WTC11 (cell line): ENCODE data around the gene RGS19. TPM values are rescaled to one million over a fixed set of nuclear protein-coding genes. Genes with fewer than 3 reads are reported as not detected.

Experiments used
- ATAC-seq: fragments of 200-7000 bp; cut with Tn5 transposase; 2 replicates; pipeline ENCODE4 v1.10.0; 2021; ENCODE audit warnings: mild to moderate bottlenecking, moderate library complexity
- CTCF ChIA-PET: fragments of 300-600 bp; sonication (Branson Sonifier 250); formaldehyde crosslinking; loops from one replicate; lab custom pipeline; 2021; ENCODE audit warnings: antibody characterized with exemption; lab: Charles Lee
- POLR2A ChIA-PET: fragments of 350-600 bp; sonication (Branson Sonifier 250); formaldehyde crosslinking; loops from one replicate; lab custom pipeline; 2021; ENCODE audit warnings: antibody characterized with exemption; lab: Charles Lee
- DNase-seq: peaks from one replicate; pipeline ENCODE4 v3.0.0; 2021; ENCODE audit warnings: low spot score
- H3K27ac Mint-ChIP-seq: 2 replicates; pipeline ENCODE4 v1.8.0; 2021; ENCODE audit warnings: mixed read lengths
- H3K27me3 Mint-ChIP-seq: 2 replicates; pipeline ENCODE4 v1.8.0; 2021; ENCODE audit warnings: low read depth, mild to moderate bottlenecking, moderate library complexity, mixed read lengths
- H3K36me3 Mint-ChIP-seq: 2 replicates; pipeline ENCODE4 v1.8.0; 2021; ENCODE audit warnings: mixed read lengths
- H3K4me1 Mint-ChIP-seq: 2 replicates; pipeline ENCODE4 v1.8.0; 2022; ENCODE audit warnings: mixed read lengths
- H3K4me3 Mint-ChIP-seq: 2 replicates; pipeline ENCODE4 v1.8.0; 2021; ENCODE audit warnings: mild to moderate bottlenecking, moderate library complexity, mixed read lengths
- H3K9me3 Mint-ChIP-seq: 2 replicates; pipeline ENCODE4 v1.8.0; 2021; ENCODE audit warnings: mixed read lengths
- ETV6 ChIP-seq: sonication (generic); formaldehyde crosslinking; IDR thresholded peaks from 2 replicates; pipeline ENCODE4 v1.8.1; 2022; ENCODE audit warnings: mild to moderate bottlenecking, missing genetic modification reagents
- FOXP1 ChIP-seq: sonication (generic); formaldehyde crosslinking; IDR thresholded peaks from 2 replicates; pipeline ENCODE4 v1.8.0; 2022; ENCODE audit warnings: missing genetic modification reagents, mild to moderate bottlenecking, moderate library complexity, borderline replicate concordance
- GABPB1 ChIP-seq: sonication (generic); formaldehyde crosslinking; IDR thresholded peaks from 2 replicates; pipeline ENCODE4 v1.8.1; 2023; ENCODE audit warnings: mild to moderate bottlenecking, missing genetic modification reagents
- HMGA2 ChIP-seq: fragments of 250-450 bp; sonication (Bioruptor Pico); IDR thresholded peaks from 2 replicates; pipeline ENCODE4 v1.4.0; 2021; ENCODE audit warnings: mild to moderate bottlenecking, moderate library complexity
- HMGXB4 ChIP-seq: sonication (generic); formaldehyde crosslinking; IDR thresholded peaks from 2 replicates; pipeline ENCODE4 v1.8.1; 2023; ENCODE audit warnings: mild to moderate bottlenecking, moderate library complexity, missing genetic modification reagents
- NFE2L1 ChIP-seq: sonication (generic); formaldehyde crosslinking; IDR thresholded peaks from 2 replicates; pipeline ENCODE4 v1.8.1; 2023; ENCODE audit warnings: missing genetic modification reagents
- STAT6 ChIP-seq: sonication (generic); formaldehyde crosslinking; conservative IDR thresholded peaks from 2 replicates; pipeline ENCODE4 v1.8.1; 2023; ENCODE audit warnings: mild to moderate bottlenecking, low read depth, missing genetic modification reagents, moderate library complexity
- TP53 ChIP-seq: sonication (generic); formaldehyde crosslinking; IDR thresholded peaks from 2 replicates; pipeline ENCODE4 v1.8.1; 2023; ENCODE audit warnings: mild to moderate bottlenecking, missing genetic modification reagents
- ZBTB43 ChIP-seq: sonication (generic); formaldehyde crosslinking; IDR thresholded peaks from 2 replicates; pipeline ENCODE4 v1.8.1; 2023; ENCODE audit warnings: mild to moderate bottlenecking, missing genetic modification reagents
- ZNF281 ChIP-seq: sonication (generic); formaldehyde crosslinking; IDR thresholded peaks from 2 replicates; pipeline ENCODE4 v1.8.0; 2023; ENCODE audit warnings: mild to moderate bottlenecking, missing genetic modification reagents
- ZNF317 ChIP-seq: sonication (generic); formaldehyde crosslinking; IDR thresholded peaks from 2 replicates; pipeline ENCODE4 v1.8.1; 2023; ENCODE audit warnings: low read depth, mild to moderate bottlenecking, moderate library complexity, missing genetic modification reagents, borderline replicate concordance
- total RNA-seq: library from RNA; stranded (reverse); gene quantifications from 3 replicates; pipeline ENCODE4 v1.2.3, GENCODE V29; 2021

Gene RGS19
- total RNA-seq, 1 experiment from 2014 or later: 13.8 TPM

- ATAC-seq: no peak
- POLR2A ChIA-PET: no interaction called here
- TF ChIP-seq NFE2L1 (CRISPR knock-in tag) (peak; percentile 41; the same call in 1 of the 2 replicates), STAT6 (CRISPR knock-in tag) (no peak)
- peaks cover 28% of the 10 kb centered on the region for H3K4me1 Mint-ChIP-seq
- DNase-seq: no peak
- H3K36me3 Mint-ChIP-seq: peaks cover 5% of the 10 kb centered on the region; the same call in 1 of the 2 replicates
- H3K27ac Mint-ChIP-seq: no peak overlapping the region
- CTCF ChIA-PET: interaction anchor here (0.6 to 6.1 kb wide), 6 partner anchors 14 to 245 kb away, joined by 3 to 51 read pairs (median 6); partner anchors contain the start of genes LKAAEAR1, PRPF6, SAMD10 and SOX18
- no peaks in the 10 kb centered on the region for H3K9me3 Mint-ChIP-seq
- H3K4me3 Mint-ChIP-seq: no peak overlapping the region
- peaks cover 27% of the 10 kb centered on the region for H3K27me3 Mint-ChIP-seq
Measured at GRCh38 chr20:64036346-64037198, 42.7 kb downstream of the RGS19 start.

GRCh38 chr20:64035933-64036345, 43.4 kb downstream of the RGS19 start, which contains the start of gene C20orf204:
Gene C20orf204, plus strand, starts transcription at chr20:64036182. Its CDS starts 142 bp downstream, at chr20:64036324.
- no peak for TF ChIP-seq ETV6 (CRISPR knock-in tag)
- TF ChIP-seq ZNF281 (CRISPR knock-in tag): peak; percentile 73; the same call in 1 of the 2 replicates
- TF ChIP-seq GABPB1 (CRISPR knock-in tag): peak; percentile 92
- no peak for TF ChIP-seq ZNF317 (CRISPR knock-in tag)
- peak; percentile 69 for TF ChIP-seq TP53
- no peak; the same call in 1 of the 2 replicates for TF ChIP-seq ZBTB43 (CRISPR knock-in tag)

GRCh38 chr20:64035066-64035932, 44.0 kb downstream of the RGS19 start:
- no peak for TF ChIP-seq HMGA2 (CRISPR knock-in tag)
- peak; percentile 62; the same call in 1 of the 2 replicates for TF ChIP-seq FOXP1 (CRISPR knock-in tag)
- 0 out of 2 replicates have a peak, but pooled peaks have one; percentile 15 for TF ChIP-seq HMGXB4 (CRISPR knock-in tag)
- H3K4me1 Mint-ChIP-seq: peaks cover 28% of the 10 kb centered on the region
- peaks cover 13% of the 10 kb centered on the region; the same call in 1 of the 2 replicates for H3K36me3 Mint-ChIP-seq
- ChIA-PET CTCF (interaction anchor here (0.7 to 6.1 kb wide), 5 partner anchors 11 to 84 kb away, joined by 3 to 51 read pairs (median 6); partner anchors contain the start of genes LKAAEAR1, PRPF6 and SAMD10), POLR2A (no interaction called here)
- no peaks in the 10 kb centered on the region for H3K9me3 Mint-ChIP-seq
- ATAC-seq: no peak
- H3K4me3 Mint-ChIP-seq: no peak overlapping the region
- H3K27ac Mint-ChIP-seq: peak overlapping the region; percentile 91; the same call in 1 of the 2 replicates
- DNase-seq: no peak
- peaks cover 15% of the 10 kb centered on the region for H3K27me3 Mint-ChIP-seq

More at GRCh38 chr20:64035933-64036345, 43.4 kb downstream of the RGS19 start, which contains the start of gene C20orf204:
- Mint-ChIP-seq H3K27ac (peak within 1 kb of the TSS; percentile 91; the same call in 1 of the 2 replicates), H3K4me3 (no peak within 1 kb of the TSS), H3K9me3 (no peaks in the 10 kb centered on the region), H3K27me3 (peaks cover 21% of the 10 kb centered on the region), H3K36me3 (peaks cover 9% of the 10 kb centered on the region; the same call in 1 of the 2 replicates), H3K4me1 (peaks cover 28% of the 10 kb centered on the region)
- ATAC-seq (no peak), DNase-seq (no peak)
- ChIA-PET CTCF (interaction anchor here (0.7 to 6.1 kb wide), 5 partner anchors 11 to 84 kb away, joined by 3 to 51 read pairs (median 6); partner anchors contain the start of genes LKAAEAR1, PRPF6 and SAMD10), POLR2A (no interaction called here)
